Measurements from ENCODE around the gene CA7.

CA7 gene

GRCh38 chr16:66898207-66898606 is 54.0 kb downstream of the CA7 start:
- TF ChIP-seq CTCF (IDR thresholded peaks at IDR 0.05; ENCODE audit: insufficient read depth, low read length, missing control alignments), result no peak
- H3K4me3 ChIP-seq (ENCODE audit: low read depth, low read length), result no peak overlapping the region
- POLR2A ChIA-PET, result interaction anchor here (1.3 kb wide), 1 partner anchor 31 kb away, joined by 3 read pairs; no protein-coding TSS in a partner anchor
- CTCF ChIA-PET, result interaction anchor here (1.1 to 24.6 kb wide), 10 partner anchors 12 to 257 kb away, joined by 3 to 350 read pairs (median 17); partner anchors contain the start of genes CDH16, PDP2 and RRAD
- DNase-seq (ENCODE audit: low read depth, low spot score), result no peak

- ChIA-PET POLR2A (interaction anchor here (1.3 kb wide), 1 partner anchor 30 kb away, joined by 3 read pairs; no protein-coding TSS in a partner anchor), CTCF (interaction anchor here (1.2 to 24.6 kb wide), 7 partner anchors 11 to 58 kb away, joined by 4 to 350 read pairs (median 66); partner anchors contain the start of genes CDH16, PDP2 and RRAD)
- no peak for TF ChIP-seq CTCF (IDR thresholded peaks at IDR 0.05; ENCODE audit: insufficient read depth, low read length, missing control alignments)
- no peak overlapping the region for H3K4me3 ChIP-seq (ENCODE audit: low read depth, low read length)
- no peak for DNase-seq (ENCODE audit: low read depth, low spot score)
Measured at GRCh38 chr16:66898933-66899309, 54.7 kb downstream of the CA7 start.

- no peak for TF ChIP-seq CTCF (IDR thresholded peaks at IDR 0.05; ENCODE audit: insufficient read depth, low read length, missing control alignments)
- DNase-seq (ENCODE audit: low read depth, low spot score), result no peak
- no peak overlapping the region for H3K4me3 ChIP-seq (ENCODE audit: low read depth, low read length)
- ChIA-PET CTCF (interaction anchor here (1.1 to 24.6 kb wide), 6 partner anchors 10 to 44 kb away, joined by 4 to 350 read pairs (median 68); partner anchors contain the start of genes CDH16, PDP2 and RRAD), POLR2A (no interaction called here)
Measured at GRCh38 chr16:66899310-66899944, 55.2 kb downstream of the CA7 start.

GRCh38 chr16:66899945-66900710 is 55.9 kb downstream of the CA7 start:
- no peak overlapping the region for H3K4me3 ChIP-seq (ENCODE audit: low read depth, low read length)
- TF ChIP-seq CTCF (IDR thresholded peaks at IDR 0.05; ENCODE audit: insufficient read depth, low read length, missing control alignments), result no peak
- no peak for DNase-seq (ENCODE audit: low read depth, low spot score)
- CTCF ChIA-PET, result interaction anchor here (1.1 to 24.6 kb wide), 4 partner anchors 9 to 44 kb away, joined by 4 to 350 read pairs (median 53); partner anchors contain the start of genes CDH16 and RRAD
- POLR2A ChIA-PET, result no interaction called here

- ChIA-PET CTCF (interaction anchor here (2.2 to 24.6 kb wide), 3 partner anchors 9 to 43 kb away, joined by 6 to 350 read pairs (median 100); partner anchors contain the start of genes CDH16 and RRAD), POLR2A (no interaction called here)
- no peak for DNase-seq (ENCODE audit: low read depth, low spot score)
- no peak overlapping the region for H3K4me3 ChIP-seq (ENCODE audit: low read depth, low read length)
- no peak for TF ChIP-seq CTCF (IDR thresholded peaks at IDR 0.05; ENCODE audit: insufficient read depth, low read length, missing control alignments)
Measured at GRCh38 chr16:66900721-66901441, 56.7 kb downstream of the CA7 start.

All from AG04449 (cell line).